ENCODE data around the gene THTPA.
"Not testable (repeated sequence)": the region's sequence is repeated elsewhere in the genome, so short reads cannot be mapped to it uniquely, and the experiment has no call there.

The THTPA gene

GRCh38 chr14:23533652-23534435 is 22.2 kb upstream of the THTPA start:
- DNase-seq (ENCODE audit: low read depth in 2 of 2) = no peak

GRCh38 chr14:23535943-23536342 is 20.1 kb upstream of the THTPA start:
- DNase-seq (ENCODE audit: low read depth in 2 of 2) = no peak

GRCh38 chr14:23536494-23536893 is 19.6 kb upstream of the THTPA start:
- DNase-seq (ENCODE audit: low read depth in 2 of 2) = no peak

- DNase-seq (ENCODE audit: low read depth in 2 of 2) = not testable (repeated sequence)
These were observed 19.2 kb upstream of the THTPA start for GRCh38 chr14:23536906-23537305.

- DNase-seq (ENCODE audit: low read depth in 2 of 2) = no peak
These were observed 18.6 kb upstream of the THTPA start for GRCh38 chr14:23537351-23538049.

GRCh38 chr14:23538050-23538718 is 17.9 kb upstream of the THTPA start:
- no peak for DNase-seq (ENCODE audit: low read depth in 2 of 2)

- no peak for DNase-seq (ENCODE audit: low read depth in 2 of 2)
These were observed 17.3 kb upstream of the THTPA start for GRCh38 chr14:23538785-23539184.

GRCh38 chr14:23539248-23540140 is 16.6 kb upstream of the THTPA start:
- DNase-seq (ENCODE audit: low read depth in 2 of 2) = no peak

- DNase-seq (ENCODE audit: low read depth in 2 of 2) = no peak
These were observed 16.0 kb upstream of the THTPA start for GRCh38 chr14:23540141-23540469.

GRCh38 chr14:23542261-23542660 is 13.8 kb upstream of the THTPA start:
- DNase-seq (ENCODE audit: low read depth in 2 of 2) = no peak

- DNase-seq (ENCODE audit: low read depth in 2 of 2) = no peak
These were observed 12.7 kb upstream of the THTPA start for GRCh38 chr14:23543403-23543802.

- DNase-seq (ENCODE audit: low read depth in 2 of 2) = no peak
These were observed 11.3 kb upstream of the THTPA start for GRCh38 chr14:23544511-23545447.

- DNase-seq (ENCODE audit: low read depth in 2 of 2) = no peak
These were observed 10.2 kb upstream of the THTPA start for GRCh38 chr14:23545740-23546365.

GRCh38 chr14:23546450-23547035 is 9.5 kb upstream of the THTPA start:
- DNase-seq (ENCODE audit: low read depth in 2 of 2) = no peak

- DNase-seq (ENCODE audit: low read depth in 2 of 2) = no peak
These were observed 8.1 kb upstream of the THTPA start for GRCh38 chr14:23547924-23548323.

GRCh38 chr14:23548351-23549318 is 7.4 kb upstream of the THTPA start:
- no peak for DNase-seq (ENCODE audit: low read depth in 2 of 2)

GRCh38 chr14:23550131-23550811 is 5.8 kb upstream of the THTPA start:
- no peak for DNase-seq (ENCODE audit: low read depth in 2 of 2)

GRCh38 chr14:23550812-23551265 is 5.2 kb upstream of the THTPA start:
- no peak for DNase-seq (ENCODE audit: low read depth in 2 of 2)

Measured in stimulated activated CD8-positive, alpha-beta memory T cell treated with anti-CD3 and anti-CD28 coated beads, Interleukin-15, amount 100 ng/mL, for 48 hours (primary cell).